MG63 (cell line): ENCODE measurements around the gene KLF18. TPM values are rescaled to one million over a fixed set of nuclear protein-coding genes. Genes with fewer than 3 reads are reported as not detected.
"Not testable (repeated sequence)": the region's sequence is repeated elsewhere in the genome, so short reads cannot be mapped to it uniquely, and the experiment has no call there.

Experiments used
- DNase-seq: peaks from one replicate; pipeline ENCODE4 v3.0.0-alpha.2; 2020
- H3K27me3 ChIP-seq: fragments of 250-450 bp; sonication (Bioruptor Pico); 2 replicates; pipeline ENCODE4 v1.5.1; 2020; ENCODE audit warnings: mild to moderate bottlenecking, moderate library complexity
- H3K36me3 ChIP-seq: fragments of 250-450 bp; sonication (Bioruptor Pico); 2 replicates; pipeline ENCODE4 v1.5.1; 2020; ENCODE audit warnings: mild to moderate bottlenecking, moderate library complexity
- H3K4me3 ChIP-seq: fragments of 250-450 bp; sonication (Bioruptor Pico); 2 replicates; pipeline ENCODE4 v1.5.1; 2020; ENCODE audit warnings: mild to moderate bottlenecking, moderate library complexity
- H3K9me3 ChIP-seq: fragments of 250-450 bp; sonication (Bioruptor Pico); 2 replicates; pipeline ENCODE4 v1.5.1; 2020; ENCODE audit warnings: mild to moderate bottlenecking, moderate library complexity
- total RNA-seq: library from RNA; depleted of rRNA; stranded (reverse); fragments of >200 nt; shearing (Covaris generic); gene quantifications from 2 replicates; pipeline ENCODE4 v1.2.3, GENCODE V29; 2014; ENCODE audit warnings: low replicate concordance; rRNA removed

Gene KLF18
- total RNA-seq, result not detected in 2 replicates

GRCh38 chr1:44141531-44141930 is at the start of gene KLF18:
Gene KLF18 (minus strand): TSS chr1:44141631. CDS start chr1:44141631, 0 bp downstream.
- peaks cover 5% of the 10 kb centered on the region; the same call in 1 of the 2 replicates for H3K9me3 ChIP-seq
- DNase-seq, result no peak
- no peaks in the 10 kb centered on the region for H3K27me3 ChIP-seq

GRCh38 chr1:44174630-44175029 is 33.2 kb upstream of the KLF18 start:
- H3K27me3 ChIP-seq, result no peaks in the 10 kb centered on the region
- H3K4me3 ChIP-seq, result no peak overlapping the region
- DNase-seq, result no peak
- no peaks in the 10 kb centered on the region for H3K36me3 ChIP-seq
- peaks cover 9% of the 10 kb centered on the region for H3K9me3 ChIP-seq

More at GRCh38 chr1:44141531-44141930, at the start of gene KLF18:
- Histone ChIP-seq H3K4me3 (no peak within 1 kb of the TSS), H3K36me3 (no peaks in the 10 kb centered on the region)

GRCh38 chr1:44170281-44170823 is 28.9 kb upstream of the KLF18 start:
- H3K9me3 ChIP-seq, result peaks cover 7% of the 10 kb centered on the region
- H3K4me3 ChIP-seq, result no peak overlapping the region
- H3K36me3 ChIP-seq, result no peaks in the 10 kb centered on the region
- no peak for DNase-seq
- no peaks in the 10 kb centered on the region for H3K27me3 ChIP-seq

- no peak overlapping the region for H3K4me3 ChIP-seq
- no peaks in the 10 kb centered on the region for H3K36me3 ChIP-seq
- no peak for DNase-seq
- H3K9me3 ChIP-seq, result no peaks in the 10 kb centered on the region; the same call in 1 of the 2 replicates
- no peaks in the 10 kb centered on the region for H3K27me3 ChIP-seq
Observed at GRCh38 chr1:44168520-44169098, 27.2 kb upstream of the KLF18 start.

- no peak for DNase-seq
- Histone ChIP-seq H3K36me3 (no peaks in the 10 kb centered on the region), H3K4me3 (no peak overlapping the region), H3K27me3 (no peaks in the 10 kb centered on the region), H3K9me3 (peaks cover 10% of the 10 kb centered on the region)
Observed at GRCh38 chr1:44161546-44161945, 20.1 kb upstream of the KLF18 start.

GRCh38 chr1:44158871-44159270 is 17.4 kb upstream of the KLF18 start:
- no peak for DNase-seq
- Histone ChIP-seq H3K27me3 (no peaks in the 10 kb centered on the region), H3K4me3 (no peak overlapping the region), H3K36me3 (no peaks in the 10 kb centered on the region), H3K9me3 (peaks cover 10% of the 10 kb centered on the region)

- H3K9me3 ChIP-seq, result peaks cover 10% of the 10 kb centered on the region
- no peak for DNase-seq
- no peak overlapping the region for H3K4me3 ChIP-seq
- H3K36me3 ChIP-seq, result no peaks in the 10 kb centered on the region
- H3K27me3 ChIP-seq, result no peaks in the 10 kb centered on the region
Observed at GRCh38 chr1:44157903-44158302, 16.5 kb upstream of the KLF18 start.

GRCh38 chr1:44154049-44154448 is 12.6 kb upstream of the KLF18 start:
- H3K4me3 ChIP-seq, result no peak overlapping the region
- no peak for DNase-seq
- no peaks in the 10 kb centered on the region for H3K27me3 ChIP-seq
- no peaks in the 10 kb centered on the region; the same call in 1 of the 2 replicates for H3K9me3 ChIP-seq
- no peaks in the 10 kb centered on the region for H3K36me3 ChIP-seq

GRCh38 chr1:44152692-44153091 is 11.3 kb upstream of the KLF18 start:
- Histone ChIP-seq H3K4me3 (no peak overlapping the region), H3K27me3 (no peaks in the 10 kb centered on the region), H3K9me3 (no peaks in the 10 kb centered on the region; the same call in 1 of the 2 replicates), H3K36me3 (no peaks in the 10 kb centered on the region)
- no peak for DNase-seq

GRCh38 chr1:44151808-44152207 is 10.4 kb upstream of the KLF18 start:
- Histone ChIP-seq H3K36me3 (no peaks in the 10 kb centered on the region), H3K4me3 (no peak overlapping the region), H3K9me3 (no peaks in the 10 kb centered on the region; the same call in 1 of the 2 replicates), H3K27me3 (no peaks in the 10 kb centered on the region)
- DNase-seq, result no peak

- Histone ChIP-seq H3K27me3 (no peaks in the 10 kb centered on the region), H3K9me3 (no peaks in the 10 kb centered on the region; the same call in 1 of the 2 replicates), H3K4me3 (no peak overlapping the region), H3K36me3 (no peaks in the 10 kb centered on the region)
- DNase-seq, result no peak
Observed at GRCh38 chr1:44151332-44151731, 9.9 kb upstream of the KLF18 start.

- no peaks in the 10 kb centered on the region for H3K36me3 ChIP-seq
- no peak for DNase-seq
- no peaks in the 10 kb centered on the region for H3K27me3 ChIP-seq
- H3K4me3 ChIP-seq, result no peak overlapping the region
- peaks cover 5% of the 10 kb centered on the region; the same call in 1 of the 2 replicates for H3K9me3 ChIP-seq
Observed at GRCh38 chr1:44147582-44147981, 6.2 kb upstream of the KLF18 start.

- Histone ChIP-seq H3K9me3 (peaks cover 5% of the 10 kb centered on the region; the same call in 1 of the 2 replicates), H3K36me3 (no peaks in the 10 kb centered on the region), H3K4me3 (no peak overlapping the region), H3K27me3 (no peaks in the 10 kb centered on the region)
- no peak for DNase-seq
Observed at GRCh38 chr1:44146536-44147361, 5.3 kb upstream of the KLF18 start.

- no peaks in the 10 kb centered on the region for H3K36me3 ChIP-seq
- H3K27me3 ChIP-seq, result no peaks in the 10 kb centered on the region
- no peak for DNase-seq
- H3K9me3 ChIP-seq, result peaks cover 5% of the 10 kb centered on the region; the same call in 1 of the 2 replicates
- no peak overlapping the region for H3K4me3 ChIP-seq
Observed at GRCh38 chr1:44144962-44145756, 3.7 kb upstream of the KLF18 start.

GRCh38 chr1:44139565-44139964 is 1.9 kb downstream of the KLF18 start:
- not testable (repeated sequence) for DNase-seq, H3K36me3 ChIP-seq, H3K9me3 ChIP-seq, H3K27me3 ChIP-seq, H3K4me3 ChIP-seq

- no peaks in the 10 kb centered on the region for H3K27me3 ChIP-seq
- DNase-seq, result no peak
- H3K4me3 ChIP-seq, result no peak overlapping the region
- H3K36me3 ChIP-seq, result no peaks in the 10 kb centered on the region
- H3K9me3 ChIP-seq, result no peaks in the 10 kb centered on the region
Observed at GRCh38 chr1:44138239-44138638, 3.2 kb downstream of the KLF18 start.

GRCh38 chr1:44135886-44136285 is 5.5 kb downstream of the KLF18 start:
- no peak overlapping the region for H3K4me3 ChIP-seq
- no peaks in the 10 kb centered on the region for H3K36me3 ChIP-seq
- no peaks in the 10 kb centered on the region for H3K9me3 ChIP-seq
- DNase-seq, result no peak
- H3K27me3 ChIP-seq, result no peaks in the 10 kb centered on the region
